HS-5 (cell line): ENCODE data around the gene BSG.
"Not testable (repeated sequence)": the region's sequence is repeated elsewhere in the genome, so short reads cannot be mapped to it uniquely, and the experiment has no call there.

Experiments used
- DNase-seq: peaks from one replicate; pipeline ENCODE4 v3.0.0-alpha.2; 2012; ENCODE audit warnings: low read depth

BSG gene

GRCh38 chr19:572743-573518, 535 bp downstream of the BSG start:
- DNase-seq, result no peak

DNA sequence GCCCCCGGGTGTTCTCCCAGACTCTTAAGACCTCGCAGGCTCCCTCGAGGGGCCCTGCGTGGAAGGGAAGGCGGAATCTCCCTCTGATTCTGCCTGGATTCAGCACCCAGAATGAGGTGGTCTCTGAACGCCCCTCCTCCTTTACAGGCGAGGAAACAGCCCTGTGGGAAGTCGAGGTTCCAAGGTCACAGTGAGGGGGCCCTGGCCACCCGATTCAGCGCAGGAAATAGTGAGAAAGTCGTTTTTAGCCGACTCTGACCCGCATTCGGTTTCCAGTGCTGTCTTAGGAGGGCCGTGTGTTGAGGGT, 1.1 kb downstream of the BSG start:
- DNase-seq, result no peak

DNA sequence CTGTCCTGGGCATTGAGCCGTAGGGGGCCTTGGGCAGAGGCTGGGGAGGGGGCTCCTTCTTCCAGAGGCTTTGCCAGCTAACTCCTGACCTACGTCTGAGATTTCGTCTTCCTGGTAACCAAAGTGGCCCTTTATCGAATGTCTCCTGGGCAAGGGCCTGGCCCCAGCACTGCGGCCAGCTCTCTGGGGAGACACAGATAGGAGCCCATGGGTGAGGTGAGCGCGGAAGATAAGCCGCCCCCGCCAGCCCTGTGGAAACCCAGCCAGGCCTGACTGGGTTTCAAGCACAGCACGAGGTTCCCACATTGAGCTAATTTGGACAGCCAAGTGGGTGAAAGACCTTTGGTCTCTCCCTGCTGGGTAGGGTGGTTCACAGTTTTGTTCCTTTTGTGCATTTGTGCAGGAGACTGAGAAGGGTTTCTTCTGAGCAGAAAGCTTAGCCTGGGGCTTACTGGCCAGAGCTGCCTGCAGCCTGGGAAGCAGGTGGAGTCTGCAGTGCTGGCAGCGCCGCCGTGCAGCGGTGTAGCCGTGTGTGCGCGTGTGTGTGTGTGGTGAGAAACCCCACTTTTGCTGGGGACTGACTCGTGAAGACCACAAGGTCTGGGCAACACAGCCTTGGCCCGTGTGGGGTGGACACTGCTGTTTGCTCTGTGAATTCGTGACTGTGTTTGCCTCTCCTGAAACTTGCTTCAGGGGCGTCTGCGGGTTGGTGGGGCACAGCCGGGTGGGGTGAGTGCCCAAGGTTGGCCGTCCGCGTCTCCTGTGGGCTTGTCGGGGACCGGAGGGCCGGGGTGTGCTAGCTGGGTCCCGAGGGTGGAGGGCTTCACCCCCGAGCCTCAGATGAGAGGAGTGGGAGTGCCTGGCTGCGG, 2.5 kb downstream of the BSG start:
- no peak for DNase-seq

DNA sequence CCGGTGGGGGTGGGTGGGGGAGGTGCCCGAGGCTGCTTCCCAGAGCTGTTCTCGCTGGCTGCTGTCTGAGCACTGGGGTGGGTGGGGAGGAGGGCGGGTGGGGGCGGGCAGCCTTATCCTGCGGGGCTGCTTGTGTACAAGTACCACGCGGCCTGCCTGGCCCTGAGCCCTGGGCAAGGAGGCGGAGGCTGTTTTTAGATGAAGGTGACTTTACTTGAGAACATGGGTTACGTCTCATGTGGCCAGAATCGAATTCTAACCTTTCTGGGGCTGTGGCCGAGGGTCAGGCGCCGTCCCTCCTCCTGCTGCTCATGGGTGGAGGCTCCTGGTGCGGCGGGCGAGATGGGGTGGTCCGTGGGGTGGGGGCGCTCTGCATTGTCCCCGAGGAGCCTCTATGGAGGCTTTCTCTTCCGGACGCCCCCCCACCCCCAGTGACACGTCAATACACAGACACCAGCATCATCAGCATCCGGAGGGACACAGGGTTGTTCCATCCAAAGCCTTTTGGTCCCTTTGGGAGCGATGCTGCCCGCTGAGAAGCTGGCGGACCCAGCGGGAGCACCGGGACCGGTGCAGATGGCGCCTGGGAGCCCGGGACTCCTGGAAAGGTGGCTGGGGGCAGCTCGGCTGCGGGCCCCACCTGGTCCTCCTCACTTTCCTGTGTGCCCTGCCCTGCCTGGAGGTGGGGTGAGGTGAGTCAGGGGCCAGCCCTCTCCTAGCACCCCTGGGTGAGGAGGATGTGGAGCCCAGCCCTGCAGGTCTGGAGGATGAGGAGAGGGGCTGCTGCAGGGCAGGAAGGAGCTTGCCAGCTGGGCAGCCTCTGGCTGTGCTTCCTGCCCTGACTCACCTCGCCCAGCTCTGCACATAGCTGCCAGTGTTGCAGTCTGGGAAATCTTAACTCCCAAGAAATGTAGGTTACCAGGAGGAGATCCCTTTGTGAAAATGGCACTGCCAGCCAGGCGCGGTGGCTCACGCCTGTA, 3.4 kb downstream of the BSG start:
- DNase-seq, result no peak

DNA sequence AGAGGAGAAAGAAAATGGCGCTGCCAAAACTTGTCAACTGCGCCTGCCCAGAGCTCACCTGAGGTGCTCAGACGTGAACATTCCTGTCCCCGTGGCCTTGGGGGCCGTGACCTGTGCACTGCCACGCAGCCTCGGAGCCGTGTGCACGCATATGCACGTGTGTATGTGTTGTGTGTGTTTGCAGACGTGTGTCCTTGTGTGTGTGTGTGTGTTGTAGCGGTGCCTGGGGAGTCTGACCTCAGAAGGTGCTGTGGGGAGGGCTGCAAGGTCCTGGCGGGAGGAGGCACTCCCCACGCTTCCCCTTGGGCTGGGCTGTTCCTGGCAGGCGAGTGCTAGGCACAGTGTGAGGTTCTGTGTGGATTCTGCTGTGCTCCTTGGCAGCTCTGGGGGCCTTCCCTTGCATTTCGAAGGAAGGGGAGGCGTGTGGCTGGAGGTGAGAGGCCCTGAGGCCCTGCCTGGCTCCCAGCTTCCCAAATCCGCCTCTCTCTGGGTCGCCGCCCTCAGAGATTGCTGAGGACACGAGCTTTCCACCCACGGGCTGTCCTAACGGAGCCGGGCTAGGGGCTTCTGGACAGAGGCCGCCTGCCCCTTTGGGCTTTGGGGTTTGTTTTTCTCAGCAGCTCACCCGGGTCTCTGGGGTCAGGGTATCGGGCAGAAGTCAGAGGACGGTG, 4.5 kb downstream of the BSG start:
- no peak for DNase-seq

- no peak for DNase-seq
These were observed 5.3 kb downstream of the BSG start for GRCh38 chr19:577439-578392.

GRCh38 chr19:579111-579841, 6.9 kb downstream of the BSG start:
- no peak for DNase-seq

DNA sequence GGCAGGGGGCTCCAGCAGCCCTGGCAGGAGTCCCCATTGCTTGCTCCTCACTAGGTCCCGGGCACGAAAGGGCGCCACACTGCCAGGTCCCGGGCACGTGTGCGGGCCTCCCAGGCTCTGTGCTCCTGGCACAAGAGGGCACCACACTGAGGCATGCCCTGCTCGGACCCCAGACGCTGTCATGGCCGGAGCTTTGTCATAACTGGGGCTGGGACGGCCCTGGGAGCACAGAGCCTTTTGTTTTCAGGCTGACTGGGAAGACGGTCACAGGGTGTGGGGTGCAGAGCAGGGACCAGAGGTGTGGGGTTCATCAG, 7.4 kb downstream of the BSG start:
- no peak for DNase-seq

DNA sequence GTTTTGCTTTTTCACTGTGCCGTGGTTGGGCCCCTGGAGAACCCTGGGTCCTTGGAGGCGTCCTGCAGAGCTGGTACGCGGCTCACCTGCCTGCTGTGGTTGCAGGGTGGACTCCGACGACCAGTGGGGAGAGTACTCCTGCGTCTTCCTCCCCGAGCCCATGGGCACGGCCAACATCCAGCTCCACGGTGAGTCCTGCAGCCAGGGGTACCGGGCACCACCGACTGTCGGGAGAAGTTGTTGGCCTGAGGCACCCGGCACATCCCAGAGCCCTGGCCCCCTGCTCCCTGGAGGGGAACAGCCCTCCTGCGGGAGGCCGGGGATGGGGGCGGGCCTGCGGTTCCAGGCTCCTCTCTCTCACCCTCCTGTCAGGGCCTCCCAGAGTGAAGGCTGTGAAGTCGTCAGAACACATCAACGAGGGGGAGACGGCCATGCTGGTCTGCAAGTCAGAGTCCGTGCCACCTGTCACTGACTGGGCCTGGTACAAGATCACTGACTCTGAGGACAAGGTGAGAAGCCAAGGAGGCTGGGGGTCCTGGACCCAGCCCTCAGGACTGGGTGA, 8.0 kb downstream of the BSG start:
- DNase-seq, result no peak

GRCh38 chr19:581399-582111, 9.2 kb downstream of the BSG start:
- DNase-seq, result no peak

GRCh38 chr19:582497-583197, 10.3 kb downstream of the BSG start:
- no peak for DNase-seq

DNA sequence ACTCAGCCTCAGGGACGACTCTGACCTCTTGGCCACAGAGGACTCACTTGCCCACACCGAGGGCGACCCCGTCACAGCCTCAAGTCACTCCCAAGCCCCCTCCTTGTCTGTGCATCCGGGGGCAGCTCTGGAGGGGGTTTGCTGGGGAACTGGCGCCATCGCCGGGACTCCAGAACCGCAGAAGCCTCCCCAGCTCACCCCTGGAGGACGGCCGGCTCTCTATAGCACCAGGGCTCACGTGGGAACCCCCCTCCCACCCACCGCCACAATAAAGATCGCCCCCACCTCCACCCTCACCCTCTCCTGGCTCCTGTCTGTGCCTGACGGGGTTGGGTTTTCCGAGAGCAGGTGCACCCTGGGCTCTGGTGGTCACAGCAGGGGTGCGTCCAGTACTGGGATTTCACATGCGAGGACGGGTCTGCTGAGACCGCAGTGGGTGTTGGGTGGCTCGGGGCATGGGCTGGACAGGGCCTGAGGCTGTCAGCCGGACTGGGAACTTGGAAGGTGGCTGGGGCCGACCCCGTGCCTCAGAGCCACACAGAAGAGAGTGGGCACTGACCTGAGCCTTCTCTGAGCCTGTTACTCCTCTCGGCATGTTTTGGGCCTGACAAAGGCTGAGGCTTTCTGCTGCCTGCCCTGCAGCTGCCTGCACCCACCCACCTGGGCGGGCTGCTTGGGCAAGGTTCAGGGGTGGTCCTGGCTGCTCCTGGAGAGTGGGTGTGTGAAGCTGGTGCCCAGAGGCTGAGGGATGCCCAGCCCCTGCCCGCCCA, 11.0 kb downstream of the BSG start:
- DNase-seq, result no peak

- DNase-seq, result no peak
These were observed 11.5 kb downstream of the BSG start for GRCh38 chr19:583968-584239.

GRCh38 chr19:584240-585001, 12.0 kb downstream of the BSG start:
- no peak for DNase-seq

DNA sequence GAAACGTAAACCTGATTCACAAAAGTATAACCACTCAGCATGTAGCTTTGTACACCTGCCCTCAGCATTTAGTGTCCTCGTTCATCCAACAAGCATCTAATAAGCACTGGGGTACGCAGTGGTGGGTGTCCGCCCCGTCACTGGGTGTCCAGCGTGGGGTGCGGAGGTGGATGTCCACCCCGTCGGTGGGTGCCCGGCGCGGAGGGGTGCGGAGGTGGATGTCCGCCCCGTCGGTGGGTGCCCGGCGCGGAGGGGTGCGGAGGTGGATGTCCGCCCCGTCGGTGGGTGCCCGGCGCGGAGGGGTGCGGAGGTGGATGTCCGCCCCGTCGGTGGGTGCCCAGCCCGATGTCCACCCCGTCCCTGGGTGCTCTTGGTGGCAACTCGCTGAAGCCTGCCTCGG, 12.8 kb downstream of the BSG start:
- DNase-seq, result not testable (repeated sequence)

- no peak for DNase-seq
These were observed 13.2 kb downstream of the BSG start for GRCh38 chr19:585551-586110.
